Measurements from ENCODE around the gene ELP1.

Gene ELP1

GRCh38 chr9:108882052-108882888 is 51.7 kb downstream of the ELP1 start:
- no peak for FAIRE-seq

- no peak for FAIRE-seq
These were observed 53.1 kb downstream of the ELP1 start for GRCh38 chr9:108880738-108881316.

- no peak for FAIRE-seq
These were observed 56.4 kb downstream of the ELP1 start for GRCh38 chr9:108877524-108877923.

GRCh38 chr9:108876425-108876824 is 57.5 kb downstream of the ELP1 start:
- no peak for FAIRE-seq

- FAIRE-seq: no peak
These were observed 59.7 kb downstream of the ELP1 start for GRCh38 chr9:108874058-108874788.

- FAIRE-seq: no peak
These were observed 64.7 kb downstream of the ELP1 start for GRCh38 chr9:108869092-108869725.

- FAIRE-seq: no peak
These were observed 66.1 kb downstream of the ELP1 start for GRCh38 chr9:108867829-108868228.

GRCh38 chr9:108867116-108867515 is 66.8 kb downstream of the ELP1 start:
- FAIRE-seq: no peak

GRCh38 chr9:108866001-108866420 is 67.9 kb downstream of the ELP1 start:
- FAIRE-seq: no peak

GRCh38 chr9:108865037-108865436 is 68.9 kb downstream of the ELP1 start:
- no peak for FAIRE-seq

GRCh38 chr9:108864446-108864845 is 69.5 kb downstream of the ELP1 start:
- FAIRE-seq: no peak

GRCh38 chr9:108863891-108864290 is 70.0 kb downstream of the ELP1 start:
- no peak for FAIRE-seq

GRCh38 chr9:108861997-108862396 is 71.9 kb downstream of the ELP1 start, which contains the start of gene ACTL7A:
Gene ACTL7A (plus strand): TSS chr9:108862266. CDS start chr9:108862323, 57 bp downstream.
- no peak for FAIRE-seq

- FAIRE-seq: no peak
These were observed 72.5 kb downstream of the ELP1 start for GRCh38 chr9:108861464-108861863.

- no peak for FAIRE-seq
These were observed 73.2 kb downstream of the ELP1 start for GRCh38 chr9:108860764-108861163.

GRCh38 chr9:108860354-108860753 is 73.6 kb downstream of the ELP1 start:
- FAIRE-seq: no peak

GRCh38 chr9:108859459-108860114 is 74.3 kb downstream of the ELP1 start:
- FAIRE-seq: no peak

- FAIRE-seq: no peak
These were observed 76.4 kb downstream of the ELP1 start for GRCh38 chr9:108857572-108857971.

- no peak for FAIRE-seq
These were observed 78.0 kb downstream of the ELP1 start, which contains the start of gene ACTL7B for GRCh38 chr9:108855888-108856287. Gene ACTL7B (minus strand): TSS chr9:108855986. CDS start chr9:108855930, 56 bp downstream.

- FAIRE-seq: no peak
These were observed 78.4 kb downstream of the ELP1 start for GRCh38 chr9:108855529-108855886.

- FAIRE-seq: no peak
These were observed 79.0 kb downstream of the ELP1 start for GRCh38 chr9:108854641-108855528.

Measured in colon (tissue), 2 donors.